NCI-H748 (cell line): ENCODE results near the gene HECTD4.
"Not testable (repeated sequence)": the region's sequence is repeated elsewhere in the genome, so short reads cannot be mapped to it uniquely, and the experiment has no call there.

ENCODE experiments used
- DNase-seq: peaks from one replicate; lab custom pipeline; 2025; ENCODE audit not compliant: unreplicated experiment; lab: John Stamatoyannopoulos, UW

HECTD4 gene

GRCh38 chr12:112381883-112382796, at the start of gene HECTD4:
TSS of gene HECTD4 (minus strand) at chr12:112382431. CDS start at chr12:112382128, 303 bp downstream.
- peak; percentile 93 for DNase-seq

- no peak for DNase-seq
Observed at GRCh38 chr12:112431965-112432364, 49.7 kb upstream of the HECTD4 start.

- no peak for DNase-seq
Observed at GRCh38 chr12:112430929-112431328, 48.7 kb upstream of the HECTD4 start.

GRCh38 chr12:112427760-112428159, 45.5 kb upstream of the HECTD4 start:
- DNase-seq = no peak

- no peak for DNase-seq
Observed at GRCh38 chr12:112425582-112426382, 43.6 kb upstream of the HECTD4 start.

- DNase-seq = no peak
Observed at GRCh38 chr12:112424126-112424525, 41.9 kb upstream of the HECTD4 start.

- no peak for DNase-seq
Observed at GRCh38 chr12:112422531-112422930, 40.3 kb upstream of the HECTD4 start.

- DNase-seq = no peak
Observed at GRCh38 chr12:112421363-112421762, 39.1 kb upstream of the HECTD4 start.

- no peak for DNase-seq
Observed at GRCh38 chr12:112420740-112421139, 38.5 kb upstream of the HECTD4 start.

GRCh38 chr12:112419297-112420133, 37.3 kb upstream of the HECTD4 start:
- DNase-seq = peak; percentile 51

GRCh38 chr12:112418608-112419296, 36.5 kb upstream of the HECTD4 start, which contains the start of gene PTPN11:
TSS of gene PTPN11 (plus strand) at chr12:112418947. CDS start at chr12:112419112, 165 bp downstream.
- peak; percentile 88 for DNase-seq

GRCh38 chr12:112418273-112418607, 36.0 kb upstream of the HECTD4 start:
- DNase-seq = no peak

GRCh38 chr12:112415457-112415856, 33.2 kb upstream of the HECTD4 start:
- not testable (repeated sequence) for DNase-seq

- DNase-seq = no peak
Observed at GRCh38 chr12:112413855-112414625, 31.8 kb upstream of the HECTD4 start.

- no peak for DNase-seq
Observed at GRCh38 chr12:112409906-112410244, 27.6 kb upstream of the HECTD4 start.

- peak; percentile 95 for DNase-seq
Observed at GRCh38 chr12:112409064-112409905, 27.1 kb upstream of the HECTD4 start, which contains the start of gene RPL6. TSS of gene RPL6 (minus strand) at chr12:112409605. CDS start at chr12:112408656, 949 bp downstream.

GRCh38 chr12:112408621-112409020, 26.4 kb upstream of the HECTD4 start:
- no peak for DNase-seq

GRCh38 chr12:112407683-112408082, 25.5 kb upstream of the HECTD4 start:
- not testable (repeated sequence) for DNase-seq
